CD14-positive monocyte (primary cell): ENCODE data around the gene RNF10. TPM values are rescaled to one million over a fixed set of nuclear protein-coding genes. Genes with fewer than 3 reads are reported as not detected.
A peak's percentile ranks its signal among the peaks of the same experiment; 100 is the strongest.
"Not testable (repeated sequence)": the region's sequence is repeated elsewhere in the genome, so short reads cannot be mapped to it uniquely, and the experiment has no call there.

Source experiments
- DNase-seq, 3 donors: peaks; one replicate each; pipeline ENCODE4 v3.0.0-alpha.2; 2011 to 2022
- H2AFZ ChIP-seq: 2 replicates; pipeline ENCODE4 v1.6.0; 2012; ENCODE audit warnings: mild to moderate bottlenecking, low read depth, low read length, inconsistent platforms; ENCODE audit not compliant: insufficient read depth, poor library complexity, severe bottlenecking
- H3K27ac ChIP-seq, 2 donors: 1 replicate in 1 of 2; 2 replicates in 1 of 2; pipeline ENCODE4 v1.5.1; 2012 to 2013; ENCODE audit warnings: low read length in 2 of 2, control low read depth in 1 of 2, inconsistent platforms in 1 of 2, low read depth in 1 of 2, mild to moderate bottlenecking in 1 of 2
- H3K27me3 ChIP-seq, 2 donors: one replicate each; pipeline versions ENCODE4 v1.6.0 to v1.6.1; 2011 to 2013; ENCODE audit warnings: low read length in 2 of 2; ENCODE audit not compliant: control insufficient read depth in 2 of 2, insufficient read depth in 2 of 2
- H3K36me3 ChIP-seq, 2 donors: replicated peaks in 1 of 2; 1 replicate in 1 of 2; 2 replicates in 1 of 2; pipeline versions ENCODE4 v1.5.1 to v1.6.1; 2012 to 2013; ENCODE audit warnings: low read length in 2 of 2, control low read depth in 1 of 2, inconsistent platforms in 1 of 2, mild to moderate bottlenecking in 1 of 2; ENCODE audit not compliant: insufficient read depth in 2 of 2, control insufficient read depth in 1 of 2
- H3K4me1 ChIP-seq, 2 donors: 1 replicate in 1 of 2; 2 replicates in 1 of 2; pipeline versions ENCODE4 v1.5.1 to v1.6.1; 2012 to 2013; ENCODE audit warnings: low read length in 2 of 2, control low read depth in 1 of 2, inconsistent platforms in 1 of 2, mild to moderate bottlenecking in 1 of 2, moderate library complexity in 1 of 2; ENCODE audit not compliant: insufficient read depth in 2 of 2, control insufficient read depth in 1 of 2
- H3K4me2 ChIP-seq: replicated peaks from 2 replicates; pipeline ENCODE3; 2012; ENCODE audit warnings: low read length, moderate library complexity, mild to moderate bottlenecking; ENCODE audit not compliant: poor library complexity, severe bottlenecking; ENCODE audit errors: extremely low read depth
- H3K4me3 ChIP-seq, 3 experiments: fragments of 200-600 bp in 1 of 3; sonication (generic) in 1 of 3; replicated peaks in 1 of 3; 1 replicate in 2 of 3; 2 replicates in 1 of 3; pipeline ENCODE4 v1.5.1; 2011 to 2013; ENCODE audit warnings: low read length in 3 of 3, mild to moderate bottlenecking in 3 of 3, control low read depth in 2 of 3, low read depth in 2 of 3, inconsistent platforms in 1 of 3, moderate library complexity in 1 of 3
- H3K79me2 ChIP-seq: 2 replicates; pipeline ENCODE4 v1.6.0; 2012; ENCODE audit warnings: mild to moderate bottlenecking, control low read depth, inconsistent platforms, low read length, moderate library complexity; ENCODE audit not compliant: insufficient read depth
- H3K9ac ChIP-seq: 2 replicates; pipeline ENCODE4 v1.6.0; 2017; ENCODE audit warnings: low read length, mild to moderate bottlenecking; ENCODE audit not compliant: insufficient read depth, poor library complexity, severe bottlenecking
- H3K9me3 ChIP-seq, 2 donors: replicated peaks in 1 of 2; 1 replicate in 1 of 2; 2 replicates in 1 of 2; pipeline versions ENCODE4 v1.5.1 to v1.6.1; 2012 to 2013; ENCODE audit warnings: low read length in 2 of 2, control low read depth in 1 of 2; ENCODE audit not compliant: control insufficient read depth in 1 of 2, insufficient read depth in 1 of 2
- H4K20me1 ChIP-seq: 2 replicates; pipeline ENCODE4 v1.6.0; 2012; ENCODE audit warnings: mild to moderate bottlenecking, low read length, control low read depth, moderate library complexity; ENCODE audit not compliant: insufficient read depth
- H3K27ac Mint-ChIP-seq, 7 donors: one replicate each; pipeline ENCODE4 v1.8.0; 2020; ENCODE audit warnings: mild to moderate bottlenecking in 7 of 7, mixed read lengths in 7 of 7, moderate library complexity in 6 of 7, inconsistent platforms in 2 of 7
- H3K27me3 Mint-ChIP-seq, 3 donors: one replicate each; pipeline ENCODE4 v1.8.0; 2021 to 2022; ENCODE audit warnings: low read depth in 3 of 3, mild to moderate bottlenecking in 3 of 3, mixed read lengths in 3 of 3, moderate library complexity in 3 of 3, inconsistent platforms in 1 of 3
- H3K36me3 Mint-ChIP-seq, 2 donors: one replicate each; pipeline ENCODE4 v1.8.0; 2020; ENCODE audit warnings: mixed read lengths in 2 of 2, inconsistent platforms in 1 of 2, mild to moderate bottlenecking in 1 of 2
- H3K4me1 Mint-ChIP-seq: one replicate; pipeline ENCODE4 v1.8.0; 2020; ENCODE audit warnings: mild to moderate bottlenecking, mixed read lengths
- H3K4me3 Mint-ChIP-seq, 2 donors: one replicate each; pipeline ENCODE4 v1.8.0; 2020; ENCODE audit warnings: mild to moderate bottlenecking in 2 of 2, mixed read lengths in 2 of 2, moderate library complexity in 1 of 2
- H3K9me3 Mint-ChIP-seq, 7 donors: one replicate each; pipeline ENCODE4 v1.8.0; 2020 to 2022; ENCODE audit warnings: mixed read lengths in 7 of 7, mild to moderate bottlenecking in 6 of 7, moderate library complexity in 6 of 7, inconsistent platforms in 2 of 7
- CTCF ChIP-seq: fragments of 200-600 bp; IDR thresholded peaks from one replicate; pipeline ENCODE4 v1.8.0; 2022; ENCODE audit warnings: antibody characterized with exemption, mild to moderate bottlenecking
- WGBS: methylation state at CpG from one replicate; pipeline ENCODE4 v1.1.5; 2013; ENCODE audit warnings: missing lambda C conversion rate; ENCODE audit not compliant: insufficient coverage; 5-methylcytosine and 5-hydroxymethylcytosine counted together
- intact Hi-C, 2 donors: fragments of 100-400 bp; cut with micrococcal nuclease; formaldehyde crosslinking; loops; one replicate each; pipeline versions ENCODE4 v1.15.0 to v1.15.1; 2023
- polyA plus RNA-seq, 3 donors: library from polyadenylated mRNA; depleted of rRNA in 1 of 3; unstranded in 2 of 3; stranded (reverse) in 1 of 3; fragments of 300-500 nt in 2 of 3; fragments of >200 nt in 1 of 3; fragmentation: Illumina TruSeq in 2 of 3; gene quantifications; 1 replicate in 2 of 3; 2 replicates in 1 of 3; pipeline ENCODE4 v1.2.3, GENCODE V29; 2012 to 2021

Gene RNF10
- polyA plus RNA-seq, 3 donors = 62.4 to 178 (median 106) TPM

- H3K79me2 ChIP-seq = no peaks in the 10 kb centered on the region
- H3K27me3 ChIP-seq = no peaks in the 10 kb centered on the region
- Mint-ChIP-seq H3K9me3 (no peaks in the 10 kb centered on the region), H3K27me3 (peaks cover 0 to 4% (median 2%) of the 10 kb centered on the region in 3 donors), H3K27ac (no peak overlapping the region), H3K36me3 (no peaks in the 10 kb centered on the region), H3K4me3 (no peak overlapping the region), H3K4me1 (peaks cover 9% of the 10 kb centered on the region)
- no peak overlapping the region for H2AFZ ChIP-seq
- peaks cover 0 to 4% of the 10 kb centered on the region in 2 donors for H3K4me1 ChIP-seq
- H3K4me2 ChIP-seq = no peak overlapping the region
- H3K27ac ChIP-seq = no peak overlapping the region
- no peak overlapping the region for H3K4me3 ChIP-seq
- intact Hi-C loops = no loop called here
- no peak for DNase-seq
- H3K9me3 ChIP-seq = no peaks in the 10 kb centered on the region
- WGBS = 94% methylated on average over 2 of the region's 4 CpGs
- no peak overlapping the region for H3K9ac ChIP-seq
- no peaks in the 10 kb centered on the region for H3K36me3 ChIP-seq
- H4K20me1 ChIP-seq = no peaks in the 10 kb centered on the region
- no peak for TF ChIP-seq CTCF
Observed at GRCh38 chr12:120610560-120610959, 76.4 kb downstream of the RNF10 start.

- H3K4me3 Mint-ChIP-seq, H2AFZ ChIP-seq, H3K27me3 ChIP-seq, intact Hi-C loops, H3K36me3 ChIP-seq, H3K79me2 ChIP-seq, H3K9me3 ChIP-seq, H3K9ac ChIP-seq, H3K4me2 ChIP-seq, H3K36me3 Mint-ChIP-seq, H4K20me1 ChIP-seq, H3K27me3 Mint-ChIP-seq, H3K9me3 Mint-ChIP-seq, H3K4me3 ChIP-seq, H3K4me1 Mint-ChIP-seq, H3K27ac ChIP-seq, H3K4me1 ChIP-seq: not testable (repeated sequence)
- peak overlapping the region in 2 of 7 donors; percentile 42 to 65 for H3K27ac Mint-ChIP-seq
- WGBS = 100% methylated on average over 1 of the region's 1 CpG
- peak in 2 of 3 donors; percentile 9 to 31 for DNase-seq
Observed at GRCh38 chr12:120611534-120611933, 77.4 kb downstream of the RNF10 start.
